GM10266 (cell line): ENCODE data around the gene AKTIP.

ENCODE experiments used
- DNase-seq: peaks from one replicate; pipeline ENCODE4 v3.0.0; 2012; ENCODE audit errors: extremely low spot score
- CTCF ChIP-seq: IDR thresholded peaks from 2 replicates; pipeline ENCODE4 v1.5.1; 2012; ENCODE audit warnings: mild to moderate bottlenecking, low read depth; ENCODE audit not compliant: control insufficient read depth, insufficient read depth; ENCODE audit errors: missing control alignments

AKTIP gene

DNA sequence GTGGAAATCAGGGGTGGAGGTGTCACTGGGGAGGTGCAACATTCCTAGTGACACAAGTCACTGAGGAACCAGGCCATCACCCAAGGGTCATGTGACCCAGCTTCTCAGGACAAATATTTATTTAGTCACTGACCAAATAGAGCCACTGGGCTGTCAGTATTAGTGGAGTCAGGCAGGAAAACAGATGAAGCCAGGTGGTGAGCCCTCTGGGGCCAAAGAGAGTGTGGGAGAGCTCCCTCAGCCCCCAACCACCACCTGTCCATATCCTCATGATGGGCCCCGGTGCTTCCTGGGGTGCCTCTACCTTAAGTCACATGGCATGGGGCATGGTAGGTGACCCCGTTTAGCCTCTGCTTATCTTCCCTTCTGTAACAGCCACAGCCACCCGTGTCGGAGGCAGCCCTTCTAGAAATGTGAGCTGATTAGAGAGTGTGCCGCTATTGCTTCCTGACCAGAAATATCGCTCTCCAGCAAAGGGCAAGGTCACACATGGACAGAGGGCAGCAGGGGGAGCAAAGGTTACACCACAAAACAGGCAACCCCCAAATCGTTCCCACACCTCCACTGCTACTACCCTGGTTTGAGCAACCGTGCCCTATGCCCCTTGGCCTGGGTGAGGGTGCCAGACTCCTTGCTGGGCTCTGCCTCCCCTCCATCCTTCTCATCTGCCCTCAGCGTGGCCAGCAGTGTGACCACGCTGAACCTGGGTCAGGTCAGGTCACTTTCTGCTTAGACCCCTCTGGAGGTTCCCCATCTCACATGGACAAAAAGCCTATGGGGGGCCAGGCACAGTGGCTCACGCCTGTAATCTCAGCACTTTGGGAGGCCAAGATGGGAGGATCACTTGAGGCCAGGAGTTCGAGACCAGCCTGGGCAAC, 8.6 kb upstream of the AKTIP start:
- no peak for DNase-seq

GRCh38 chr16:53511084-53511402, 8.0 kb upstream of the AKTIP start:
- no peak for TF ChIP-seq CTCF
- DNase-seq = no peak

More for the DNA sequence above, 8.6 kb upstream of the AKTIP start:
- TF ChIP-seq CTCF = no peak

DNA sequence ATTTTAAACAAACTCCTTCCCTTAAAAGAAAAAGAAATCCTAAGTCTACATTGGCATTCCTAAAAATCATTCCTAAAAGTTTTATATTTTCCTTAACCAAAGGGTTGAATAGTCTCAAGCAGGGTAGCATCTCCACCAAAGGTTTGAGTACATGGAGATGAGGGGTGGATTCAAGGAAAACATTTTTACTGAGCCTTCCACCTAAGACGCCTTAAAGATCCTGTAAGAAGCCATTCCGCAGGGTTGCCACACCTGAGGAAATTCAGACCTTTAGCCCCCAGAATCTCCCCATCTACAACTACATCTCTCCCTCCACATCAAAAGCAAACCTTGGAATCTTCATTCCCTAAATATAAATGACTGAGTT, 7.7 kb upstream of the AKTIP start:
- DNase-seq = no peak
- no peak for TF ChIP-seq CTCF

DNA sequence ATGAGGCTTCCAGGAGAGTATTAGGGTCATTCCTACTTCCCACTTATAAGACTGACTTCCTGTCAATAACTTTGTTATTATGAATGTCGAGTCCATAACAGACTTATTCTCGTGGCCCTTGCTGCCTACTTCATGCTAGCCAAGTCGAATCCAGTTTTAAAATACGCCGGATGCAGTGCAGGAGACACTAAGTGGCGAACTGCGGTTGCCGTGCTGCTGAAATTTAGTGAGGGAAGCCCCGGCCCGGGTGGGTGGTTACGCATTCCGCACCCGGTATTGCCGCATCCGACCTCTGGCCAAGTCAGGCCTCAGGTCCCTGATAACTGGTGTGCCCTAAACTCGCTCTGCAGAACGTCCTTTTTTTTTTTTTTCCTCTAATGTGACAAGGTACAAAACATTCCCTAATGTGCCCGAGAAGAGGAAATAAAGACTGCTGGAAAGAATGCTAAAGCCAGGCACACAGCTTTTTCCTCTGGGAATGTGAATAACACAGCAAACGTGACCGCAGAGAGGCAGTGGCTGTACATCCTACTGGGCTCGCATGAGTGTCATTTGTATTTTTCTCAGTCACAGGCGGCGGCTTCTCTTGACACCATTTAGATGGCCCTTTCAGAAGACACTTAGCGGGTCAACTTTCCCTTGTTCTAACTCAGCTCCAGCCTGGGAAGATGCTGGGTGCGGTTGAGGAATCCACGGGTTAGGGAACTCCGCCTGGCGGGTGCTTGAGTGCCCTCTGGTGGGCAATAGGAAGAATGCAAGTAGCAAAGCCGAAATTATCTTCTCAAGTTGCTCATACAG, 7.1 kb upstream of the AKTIP start:
- DNase-seq = peak; percentile 51
- TF ChIP-seq CTCF = peak; percentile 84

GRCh38 chr16:53507464-53508179, 4.6 kb upstream of the AKTIP start:
- TF ChIP-seq CTCF = no peak
- no peak for DNase-seq

GRCh38 chr16:53506254-53506653, 3.2 kb upstream of the AKTIP start:
- TF ChIP-seq CTCF = no peak
- DNase-seq = no peak
